ENCODE data around the gene MTCL1.

GRCh38 chr18:8825729-8826375 lies 120.5 kb downstream of the MTCL1 start:
- no peak for TF ChIP-seq POLR2A (IDR thresholded peaks at IDR 0.05)
- TF ChIP-seq, protein P1, sequence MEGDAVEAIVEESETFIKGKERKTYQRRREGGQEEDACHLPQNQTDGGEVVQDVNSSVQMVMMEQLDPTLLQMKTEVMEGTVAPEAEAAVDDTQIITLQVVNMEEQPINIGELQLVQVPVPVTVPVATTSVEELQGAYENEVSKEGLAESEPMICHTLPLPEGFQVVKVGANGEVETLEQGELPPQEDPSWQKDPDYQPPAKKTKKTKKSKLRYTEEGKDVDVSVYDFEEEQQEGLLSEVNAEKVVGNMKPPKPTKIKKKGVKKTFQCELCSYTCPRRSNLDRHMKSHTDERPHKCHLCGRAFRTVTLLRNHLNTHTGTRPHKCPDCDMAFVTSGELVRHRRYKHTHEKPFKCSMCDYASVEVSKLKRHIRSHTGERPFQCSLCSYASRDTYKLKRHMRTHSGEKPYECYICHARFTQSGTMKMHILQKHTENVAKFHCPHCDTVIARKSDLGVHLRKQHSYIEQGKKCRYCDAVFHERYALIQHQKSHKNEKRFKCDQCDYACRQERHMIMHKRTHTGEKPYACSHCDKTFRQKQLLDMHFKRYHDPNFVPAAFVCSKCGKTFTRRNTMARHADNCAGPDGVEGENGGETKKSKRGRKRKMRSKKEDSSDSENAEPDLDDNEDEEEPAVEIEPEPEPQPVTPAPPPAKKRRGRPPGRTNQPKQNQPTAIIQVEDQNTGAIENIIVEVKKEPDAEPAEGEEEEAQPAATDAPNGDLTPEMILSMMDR (IDR thresholded peaks at IDR 0.05), result no peak

All from heart left ventricle (tissue), 13 donors.